OCI-M2 (cell line): ENCODE data around the gene RHOT2.
"Not testable (repeated sequence)": the region's sequence is repeated elsewhere in the genome, so short reads cannot be mapped to it uniquely, and the experiment has no call there.

ENCODE experiments used
- DNase-seq: peaks from one replicate; lab custom pipeline; 2025; ENCODE audit not compliant: unreplicated experiment; lab: John Stamatoyannopoulos, UW

Gene RHOT2

GRCh38 chr16:712740-713250, 44.9 kb downstream of the RHOT2 start:
- not testable (repeated sequence) for DNase-seq

- DNase-seq, result no peak
Observed at GRCh38 chr16:714079-714478, 46.1 kb downstream of the RHOT2 start.

GRCh38 chr16:714558-715476, 46.9 kb downstream of the RHOT2 start, which contains the start of gene METRN:
METRN (plus strand) TSS chr16:715118; CDS start chr16:715290, 172 bp downstream.
- no peak for DNase-seq

GRCh38 chr16:715477-716199, 47.7 kb downstream of the RHOT2 start:
- DNase-seq, result no peak

GRCh38 chr16:716200-716568, 48.3 kb downstream of the RHOT2 start:
- no peak for DNase-seq

GRCh38 chr16:716768-717325, 48.9 kb downstream of the RHOT2 start:
- no peak for DNase-seq

GRCh38 chr16:717450-718245, 49.7 kb downstream of the RHOT2 start:
- DNase-seq, result no peak

GRCh38 chr16:718389-718788, 50.5 kb downstream of the RHOT2 start:
- no peak for DNase-seq

GRCh38 chr16:718922-719321, 51.0 kb downstream of the RHOT2 start:
- DNase-seq, result no peak

GRCh38 chr16:719815-720446, 52.0 kb downstream of the RHOT2 start:
- no peak for DNase-seq

GRCh38 chr16:720447-720989, 52.6 kb downstream of the RHOT2 start:
- DNase-seq, result no peak

- peak; percentile 63 for DNase-seq
Observed at GRCh38 chr16:720990-721764, 53.2 kb downstream of the RHOT2 start, which contains the start of gene ANTKMT. ANTKMT (plus strand) TSS chr16:721146; CDS start chr16:721275, 129 bp downstream.

- DNase-seq, result no peak
Observed at GRCh38 chr16:721765-722540, 54.0 kb downstream of the RHOT2 start.

GRCh38 chr16:722835-723633, 55.1 kb downstream of the RHOT2 start:
- no peak for DNase-seq

- DNase-seq, result no peak
Observed at GRCh38 chr16:723695-724094, 55.8 kb downstream of the RHOT2 start.
